ENCODE results near the gene TNFSF8.

DNA sequence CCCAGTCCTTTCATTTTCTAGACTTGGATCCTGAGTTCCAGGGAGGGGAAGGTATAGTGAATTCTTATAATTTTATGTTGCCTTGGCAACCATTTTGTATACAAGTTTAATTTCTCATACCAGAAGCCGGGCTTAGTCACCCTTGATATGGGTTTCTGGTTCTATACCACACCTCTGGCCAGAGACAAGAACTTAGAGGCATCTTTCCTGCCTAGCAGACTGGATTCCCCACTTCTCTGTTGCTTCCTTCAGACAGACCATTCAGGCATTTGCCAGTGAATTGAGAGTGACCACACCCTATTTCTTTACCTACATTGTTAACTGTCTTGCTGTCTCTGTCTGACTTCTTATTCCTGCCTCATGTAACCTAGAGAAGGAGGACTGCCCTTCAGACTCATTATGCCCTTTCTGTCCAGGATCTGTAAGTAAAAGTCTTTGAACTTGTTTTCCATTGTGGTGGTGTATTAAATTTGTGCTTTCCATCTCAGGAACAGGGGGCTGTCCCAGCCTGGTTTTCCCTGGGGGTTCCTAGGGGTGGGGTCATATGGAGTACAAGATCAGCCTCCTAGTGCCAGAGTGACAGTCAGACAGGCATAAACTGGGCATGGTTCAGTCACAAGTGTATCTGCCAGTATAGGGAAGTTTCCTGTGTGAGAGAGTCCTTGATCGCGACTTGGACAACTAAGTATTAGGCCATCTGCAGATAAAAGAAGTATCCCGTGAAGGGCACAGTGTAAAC, 27.4 kb downstream of the TNFSF8 start:
- TF ChIP-seq, protein P1, sequence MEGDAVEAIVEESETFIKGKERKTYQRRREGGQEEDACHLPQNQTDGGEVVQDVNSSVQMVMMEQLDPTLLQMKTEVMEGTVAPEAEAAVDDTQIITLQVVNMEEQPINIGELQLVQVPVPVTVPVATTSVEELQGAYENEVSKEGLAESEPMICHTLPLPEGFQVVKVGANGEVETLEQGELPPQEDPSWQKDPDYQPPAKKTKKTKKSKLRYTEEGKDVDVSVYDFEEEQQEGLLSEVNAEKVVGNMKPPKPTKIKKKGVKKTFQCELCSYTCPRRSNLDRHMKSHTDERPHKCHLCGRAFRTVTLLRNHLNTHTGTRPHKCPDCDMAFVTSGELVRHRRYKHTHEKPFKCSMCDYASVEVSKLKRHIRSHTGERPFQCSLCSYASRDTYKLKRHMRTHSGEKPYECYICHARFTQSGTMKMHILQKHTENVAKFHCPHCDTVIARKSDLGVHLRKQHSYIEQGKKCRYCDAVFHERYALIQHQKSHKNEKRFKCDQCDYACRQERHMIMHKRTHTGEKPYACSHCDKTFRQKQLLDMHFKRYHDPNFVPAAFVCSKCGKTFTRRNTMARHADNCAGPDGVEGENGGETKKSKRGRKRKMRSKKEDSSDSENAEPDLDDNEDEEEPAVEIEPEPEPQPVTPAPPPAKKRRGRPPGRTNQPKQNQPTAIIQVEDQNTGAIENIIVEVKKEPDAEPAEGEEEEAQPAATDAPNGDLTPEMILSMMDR (IDR thresholded peaks at IDR 0.05), result no peak
- TF ChIP-seq, protein P2, sequence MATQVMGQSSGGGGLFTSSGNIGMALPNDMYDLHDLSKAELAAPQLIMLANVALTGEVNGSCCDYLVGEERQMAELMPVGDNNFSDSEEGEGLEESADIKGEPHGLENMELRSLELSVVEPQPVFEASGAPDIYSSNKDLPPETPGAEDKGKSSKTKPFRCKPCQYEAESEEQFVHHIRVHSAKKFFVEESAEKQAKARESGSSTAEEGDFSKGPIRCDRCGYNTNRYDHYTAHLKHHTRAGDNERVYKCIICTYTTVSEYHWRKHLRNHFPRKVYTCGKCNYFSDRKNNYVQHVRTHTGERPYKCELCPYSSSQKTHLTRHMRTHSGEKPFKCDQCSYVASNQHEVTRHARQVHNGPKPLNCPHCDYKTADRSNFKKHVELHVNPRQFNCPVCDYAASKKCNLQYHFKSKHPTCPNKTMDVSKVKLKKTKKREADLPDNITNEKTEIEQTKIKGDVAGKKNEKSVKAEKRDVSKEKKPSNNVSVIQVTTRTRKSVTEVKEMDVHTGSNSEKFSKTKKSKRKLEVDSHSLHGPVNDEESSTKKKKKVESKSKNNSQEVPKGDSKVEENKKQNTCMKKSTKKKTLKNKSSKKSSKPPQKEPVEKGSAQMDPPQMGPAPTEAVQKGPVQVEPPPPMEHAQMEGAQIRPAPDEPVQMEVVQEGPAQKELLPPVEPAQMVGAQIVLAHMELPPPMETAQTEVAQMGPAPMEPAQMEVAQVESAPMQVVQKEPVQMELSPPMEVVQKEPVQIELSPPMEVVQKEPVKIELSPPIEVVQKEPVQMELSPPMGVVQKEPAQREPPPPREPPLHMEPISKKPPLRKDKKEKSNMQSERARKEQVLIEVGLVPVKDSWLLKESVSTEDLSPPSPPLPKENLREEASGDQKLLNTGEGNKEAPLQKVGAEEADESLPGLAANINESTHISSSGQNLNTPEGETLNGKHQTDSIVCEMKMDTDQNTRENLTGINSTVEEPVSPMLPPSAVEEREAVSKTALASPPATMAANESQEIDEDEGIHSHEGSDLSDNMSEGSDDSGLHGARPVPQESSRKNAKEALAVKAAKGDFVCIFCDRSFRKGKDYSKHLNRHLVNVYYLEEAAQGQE (IDR thresholded peaks at IDR 0.05; ENCODE audit: insufficient read depth in 1 of 2, low read depth in 2 of 2, low read length in 1 of 2), result no peak
- TF ChIP-seq POLR2AphosphoS5 (IDR thresholded peaks at IDR 0.05; ENCODE audit: low read depth, low read length), result no peak
- TF ChIP-seq SIN3A (IDR thresholded peaks at IDR 0.05; ENCODE audit: borderline replicate concordance, insufficient read depth, low read depth, low read length), result no peak

All from Panc1 (cell line).